OCI-LY7 (cell line): ENCODE measurements around the gene PTGR1. TPM values are rescaled to one million over a fixed set of nuclear protein-coding genes. Genes with fewer than 3 reads are reported as not detected.
A peak's percentile ranks its signal among the peaks of the same experiment; 100 is the strongest.

Experiments used
- Bru-seq: library from RNA; stranded (reverse); fragments of 400-500 nt; gene quantifications from one replicate; lab custom pipeline; 2021; lab: Mats Ljungman, UMichigan
- BruChase-seq, 2 experiments: library from RNA; stranded (reverse); fragments of 400-500 nt; gene quantifications; one replicate each; lab custom pipeline; 2021; lab: Mats Ljungman, UMichigan
- BruUV-seq: library from RNA; stranded (reverse); fragments of 400-500 nt; replicated peaks from 2 replicates; lab custom pipeline; 2021; lab: Mats Ljungman, UMichigan
- CTCF ChIA-PET: fragments of 300-600 bp; sonication (Branson Sonifier 250); formaldehyde crosslinking; loops from one replicate; lab custom pipeline; 2022; ENCODE audit warnings: antibody characterized with exemption; ENCODE audit not compliant: unreplicated experiment; lab: Charles Lee
- POLR2A ChIA-PET: fragments of 300-600 bp; sonication (Branson Sonifier 250); formaldehyde crosslinking; loops from one replicate; lab custom pipeline; 2022; ENCODE audit warnings: antibody characterized with exemption; lab: Charles Lee
- DNase-seq: peaks from one replicate; pipeline ENCODE4 v3.0.0-alpha.2; 2015; ENCODE audit warnings: low spot score
- H2AFZ ChIP-seq: fragments of 200-600 bp; sonication (generic), shearing (Covaris generic); 2 replicates; pipeline ENCODE4 v1.6.1; 2014; ENCODE audit warnings: mild to moderate bottlenecking, antibody characterized with exemption, low read length, moderate library complexity
- H3K27ac ChIP-seq: fragments of 200-600 bp; sonication (generic); 2 replicates; pipeline ENCODE4 v1.5.1; 2014; ENCODE audit warnings: mixed run types, low read depth, mild to moderate bottlenecking, moderate library complexity, low read length, inconsistent platforms; ENCODE audit not compliant: poor library complexity, severe bottlenecking
- H3K36me3 ChIP-seq: fragments of 200-600 bp; sonication (generic); 2 replicates; pipeline ENCODE4 v1.6.1; 2014; ENCODE audit warnings: mild to moderate bottlenecking, antibody characterized with exemption, low read length, moderate library complexity, mixed read lengths; ENCODE audit not compliant: insufficient read depth
- H3K4me1 ChIP-seq: fragments of 200-600 bp; sonication (generic); 2 replicates; pipeline ENCODE4 v1.5.1; 2014; ENCODE audit warnings: mild to moderate bottlenecking, low read length; ENCODE audit not compliant: insufficient read depth, poor library complexity, severe bottlenecking
- H3K4me2 ChIP-seq: fragments of 200-600 bp; sonication (generic); 2 replicates; pipeline ENCODE4 v1.6.1; 2014; ENCODE audit warnings: mild to moderate bottlenecking, low read length
- H3K4me3 ChIP-seq: fragments of 200-600 bp; sonication (generic); 2 replicates; pipeline ENCODE4 v1.5.1; 2014; ENCODE audit warnings: mild to moderate bottlenecking, low read depth, low read length; ENCODE audit not compliant: poor library complexity, severe bottlenecking
- H3K79me2 ChIP-seq: fragments of 200-600 bp; sonication (generic); 2 replicates; pipeline ENCODE4 v1.6.1; 2016; ENCODE audit warnings: low read depth, mild to moderate bottlenecking, low read length, moderate library complexity, mixed read lengths; ENCODE audit not compliant: insufficient read depth
- H3K9me2 ChIP-seq: fragments of 200-600 bp; sonication (generic); 2 replicates; pipeline ENCODE4 v1.6.1; 2016; ENCODE audit warnings: mild to moderate bottlenecking, low read length, mixed read lengths; ENCODE audit not compliant: insufficient read depth
- H3K9me3 ChIP-seq: fragments of 200-600 bp; sonication (generic); 2 replicates; pipeline ENCODE4 v1.6.1; 2014; ENCODE audit warnings: mild to moderate bottlenecking, mixed run types, low read length, mixed read lengths
- H4K20me1 ChIP-seq: fragments of 200-600 bp; sonication (generic); 2 replicates; pipeline ENCODE4 v1.6.1; 2014; ENCODE audit warnings: mild to moderate bottlenecking, antibody characterized with exemption, low read length, moderate library complexity, mixed read lengths; ENCODE audit not compliant: insufficient read depth
- CTCF ChIP-seq: fragments of 200-600 bp; sonication (generic); conservative IDR thresholded peaks from 2 replicates; pipeline ENCODE4 v1.5.1; 2014; ENCODE audit warnings: mild to moderate bottlenecking, antibody characterized with exemption, low read length, moderate library complexity, mixed read lengths
- EZH2phosphoT487 ChIP-seq: fragments of 200-600 bp; sonication (generic); IDR thresholded peaks from 2 replicates; pipeline ENCODE4 v1.6.1; 2018; ENCODE audit warnings: low read depth, borderline replicate concordance, mild to moderate bottlenecking, mixed run types, antibody characterized with exemption, low read length, moderate library complexity, mixed read lengths
- intact Hi-C: fragments of 100-400 bp; cut with micrococcal nuclease; formaldehyde crosslinking; loops from one replicate; pipeline ENCODE4 v1.10.0; 2022; ENCODE audit not compliant: unreplicated experiment
- long read RNA-seq: library from polyadenylated mRNA; stranded (forward); transcript quantifications from one replicate; pipeline ENCODE4 v2.0.0, GENCODE V29; 2022
- total RNA-seq, 2 experiments: library from RNA; depleted of rRNA in 1 of 2; stranded (reverse); fragments of >200 nt in 1 of 2; shearing (Covaris generic) in 1 of 2; gene quantifications; 2 replicates each; pipeline ENCODE4 v1.2.3, GENCODE V29; 2014 to 2022

Gene PTGR1
- total RNA-seq (2014; rRNA removed; shearing (Covaris generic)) (not detected in 2 replicates), total RNA-seq (2022) (not detected in 2 replicates), Bru-seq, nascent RNA (percentile 15 among the genes with signal in this experiment), BruChase-seq, experiment 1, labeled RNA remaining after a 6-hour chase (percentile 15 among the genes with signal in this experiment), BruChase-seq, experiment 2, labeled RNA remaining after a 2-hour chase (percentile 16 among the genes with signal in this experiment)
- long read RNA-seq = 0 reads

- Histone ChIP-seq H3K9me2 (no peaks in the 10 kb centered on the region), H3K4me2 (no peak within 1 kb of the TSS), H3K36me3 (no peaks in the 10 kb centered on the region), H2AFZ (no peak within 1 kb of the TSS; the same call in 1 of the 2 replicates), H3K9me3 (no peaks in the 10 kb centered on the region), H3K27ac (no peak within 1 kb of the TSS), H3K4me3 (no peak within 1 kb of the TSS), H4K20me1 (no peaks in the 10 kb centered on the region), H3K79me2 (no peaks in the 10 kb centered on the region), H3K4me1 (peaks cover 4% of the 10 kb centered on the region)
- intact Hi-C loops = loop anchor here (5.0 to 10.0 kb wide), 2 partner anchors 93 to 475 kb away; no protein-coding TSS in a partner anchor
- CTCF ChIA-PET = no interaction called here
- BruUV-seq = no TSS peak
- POLR2A ChIA-PET = no interaction called here
- no peak for DNase-seq
- TF ChIP-seq EZH2phosphoT487 = no peak
- no peak for TF ChIP-seq CTCF
Measured at GRCh38 chr9:111599092-111599954, at the start of gene PTGR1. Gene PTGR1, minus strand, starts transcription at chr9:111599647. Its CDS starts 2,225 bp downstream, at chr9:111597422.

GRCh38 chr9:111649016-111649415, 49.6 kb upstream of the PTGR1 start:
- Histone ChIP-seq H4K20me1 (peaks cover 4% of the 10 kb centered on the region; the same call in 1 of the 2 replicates), H3K4me3 (no peak overlapping the region), H2AFZ (no peak overlapping the region), H3K9me2 (no peaks in the 10 kb centered on the region), H3K36me3 (peaks cover 83% of the 10 kb centered on the region), H3K4me2 (no peak overlapping the region), H3K4me1 (no peaks in the 10 kb centered on the region), H3K9me3 (no peaks in the 10 kb centered on the region), H3K27ac (no peak overlapping the region), H3K79me2 (peaks cover 6% of the 10 kb centered on the region; the same call in 1 of the 2 replicates)
- BruUV-seq = no TSS peak
- CTCF ChIA-PET = no interaction called here
- TF ChIP-seq EZH2phosphoT487 (no peak), CTCF (no peak)
- POLR2A ChIA-PET = interaction anchor here (0.5 to 0.8 kb wide), 2 partner anchors 18 to 1450 kb away, joined by 3 to 5 read pairs; partner anchors contain the start of gene DNAJC25
- intact Hi-C loops = no loop called here
- DNase-seq = no peak
